WERI-Rb-1 (cell line): ENCODE data around the gene NUDT12.

Experiments used
- DNase-seq: peaks from one replicate; pipeline ENCODE4 v3.0.0-alpha.2; 2020
- H3K27ac ChIP-seq: fragments of 250-450 bp; sonication (Bioruptor Pico); 2 replicates; pipeline ENCODE4 v1.5.1; 2020; ENCODE audit warnings: mild to moderate bottlenecking, moderate library complexity
- H3K27me3 ChIP-seq: fragments of 250-450 bp; sonication (Bioruptor Pico); 2 replicates; pipeline ENCODE4 v1.5.1; 2021; ENCODE audit warnings: mild to moderate bottlenecking, low read depth, moderate library complexity; ENCODE audit not compliant: insufficient read depth, severe bottlenecking
- H3K36me3 ChIP-seq: fragments of 250-450 bp; sonication (Bioruptor Pico); 2 replicates; pipeline ENCODE4 v1.5.1; 2020; ENCODE audit warnings: mild to moderate bottlenecking, moderate library complexity
- H3K4me3 ChIP-seq: 2 replicates; pipeline ENCODE4 v1.5.1; 2011; ENCODE audit warnings: low read depth, mild to moderate bottlenecking, control low read depth, low read length
- H3K9me3 ChIP-seq: fragments of 250-450 bp; sonication (Bioruptor Pico); 2 replicates; pipeline ENCODE4 v1.5.1; 2021; ENCODE audit warnings: mild to moderate bottlenecking, moderate library complexity; ENCODE audit not compliant: severe bottlenecking
- CTCF ChIP-seq: IDR thresholded peaks from 2 replicates; pipeline ENCODE4 v1.5.1; 2011; ENCODE audit warnings: low read depth, mild to moderate bottlenecking, control low read depth, inconsistent platforms, low read length

The NUDT12 gene

DNA sequence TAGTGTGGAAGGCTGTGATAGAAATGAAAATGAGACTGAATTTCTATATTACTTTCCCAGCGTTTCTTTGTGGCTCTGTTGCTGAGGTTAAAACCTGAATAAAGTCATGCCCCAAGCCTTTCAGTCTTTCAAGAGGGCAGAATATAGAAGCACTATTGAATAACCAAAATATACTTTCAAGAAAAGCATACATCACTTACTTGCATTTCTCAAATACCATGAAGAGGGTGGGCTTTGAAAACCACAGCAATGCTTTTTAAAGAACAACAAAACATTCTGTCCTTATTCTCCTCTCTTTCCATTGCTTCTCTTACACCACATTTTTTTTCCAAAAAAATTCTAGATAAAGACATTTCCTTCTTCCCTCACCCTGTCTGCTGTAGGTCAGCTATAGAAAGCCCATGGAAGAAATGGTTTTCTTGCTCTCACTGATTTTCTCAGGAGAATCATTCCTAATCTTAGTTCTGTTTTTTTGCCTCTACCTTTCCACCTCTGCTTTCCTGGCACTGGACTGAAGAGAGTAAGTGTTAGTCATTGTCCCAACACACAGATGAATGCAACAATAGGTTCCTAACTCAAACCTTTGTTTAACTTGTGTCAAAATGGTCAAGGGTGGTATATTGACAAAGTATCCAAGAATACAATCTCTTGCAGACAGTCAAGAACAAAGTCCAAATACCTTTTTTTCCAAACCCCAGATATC lies 51.6 kb downstream of the NUDT12 start:
- no peak overlapping the region for H3K27ac ChIP-seq
- H3K9me3 ChIP-seq = no peaks in the 10 kb centered on the region
- no peak overlapping the region for H3K4me3 ChIP-seq
- no peaks in the 10 kb centered on the region for H3K36me3 ChIP-seq
- DNase-seq = no peak
- no peaks in the 10 kb centered on the region for H3K27me3 ChIP-seq
- no peak for TF ChIP-seq CTCF

GRCh38 chr5:103505581-103506305 lies 56.8 kb downstream of the NUDT12 start:
- H3K27me3 ChIP-seq = no peaks in the 10 kb centered on the region
- no peaks in the 10 kb centered on the region for H3K9me3 ChIP-seq
- no peak for DNase-seq
- no peak overlapping the region for H3K4me3 ChIP-seq
- TF ChIP-seq CTCF = no peak
- no peaks in the 10 kb centered on the region for H3K36me3 ChIP-seq
- H3K27ac ChIP-seq = no peak overlapping the region

DNA sequence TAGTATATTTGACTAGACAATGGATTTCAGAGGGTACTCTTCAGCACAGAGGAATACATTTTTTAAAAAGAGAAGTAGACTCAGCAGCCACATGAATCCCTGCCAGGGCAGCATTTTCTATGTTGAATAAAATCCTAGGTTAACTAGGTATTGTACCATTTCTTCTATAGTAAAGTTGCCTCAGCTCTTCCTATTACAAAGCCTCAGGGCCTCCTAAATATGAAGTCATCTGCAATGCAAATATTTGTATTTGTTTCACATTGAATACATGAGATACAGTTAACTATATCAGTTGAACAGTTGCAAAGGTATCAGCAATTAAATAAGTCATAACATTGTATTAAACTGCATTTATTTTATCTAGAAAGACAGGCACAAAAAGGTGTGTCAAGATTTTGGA lies 59.5 kb downstream of the NUDT12 start:
- TF ChIP-seq CTCF = no peak
- H3K36me3 ChIP-seq = no peaks in the 10 kb centered on the region
- H3K27ac ChIP-seq = no peak overlapping the region
- H3K9me3 ChIP-seq = no peaks in the 10 kb centered on the region
- DNase-seq = no peak
- H3K4me3 ChIP-seq = no peak overlapping the region
- no peaks in the 10 kb centered on the region for H3K27me3 ChIP-seq

- H3K36me3 ChIP-seq = no peaks in the 10 kb centered on the region
- DNase-seq = no peak
- H3K9me3 ChIP-seq = no peaks in the 10 kb centered on the region
- TF ChIP-seq CTCF = no peak
- H3K27ac ChIP-seq = no peak overlapping the region
- no peak overlapping the region for H3K4me3 ChIP-seq
- no peaks in the 10 kb centered on the region for H3K27me3 ChIP-seq
Measured at GRCh38 chr5:103502662-103503061, 59.9 kb downstream of the NUDT12 start.
